Neural cell (in vitro differentiated cells): Measurements from ENCODE around the gene NR2E1.

Source experiments
- EP300 ChIP-seq: fragments of 450-650 bp; conservative IDR thresholded peaks from 2 replicates; pipeline ENCODE4 v1.6.1; 2014; ENCODE audit warnings: antibody characterized with exemption, mild to moderate bottlenecking, moderate library complexity; ENCODE audit not compliant: poor library complexity, severe bottlenecking
- EZH2 ChIP-seq: fragments of 200-600, 300-800 bp; shearing (Covaris generic), sonication (generic); IDR thresholded peaks from 2 replicates; pipeline ENCODE4 v1.6.1; 2014; ENCODE audit warnings: antibody characterized with exemption, low read length, borderline replicate concordance, mild to moderate bottlenecking; ENCODE audit not compliant: insufficient read depth, poor library complexity, severe bottlenecking
- POLR2AphosphoS5 ChIP-seq: IDR thresholded peaks from 2 replicates; pipeline ENCODE4 v1.6.1; 2012
- RAD21 ChIP-seq: fragments of 450-650 bp; conservative IDR thresholded peaks from 2 replicates; pipeline ENCODE4 v1.6.1; 2014; ENCODE audit warnings: antibody characterized with exemption, mild to moderate bottlenecking, moderate library complexity
- TF ChIP-seq, protein P1 (sequence below): fragments of 450-650 bp; IDR thresholded peaks from 2 replicates; pipeline ENCODE4 v1.5.1; 2014; ENCODE audit warnings: antibody characterized with exemption, mild to moderate bottlenecking, moderate library complexity; ENCODE audit not compliant: poor library complexity, severe bottlenecking
- TF ChIP-seq, protein P2 (sequence below): IDR thresholded peaks from 2 replicates; pipeline ENCODE4 v1.6.1; 2012; ENCODE audit warnings: borderline replicate concordance

DNA sequence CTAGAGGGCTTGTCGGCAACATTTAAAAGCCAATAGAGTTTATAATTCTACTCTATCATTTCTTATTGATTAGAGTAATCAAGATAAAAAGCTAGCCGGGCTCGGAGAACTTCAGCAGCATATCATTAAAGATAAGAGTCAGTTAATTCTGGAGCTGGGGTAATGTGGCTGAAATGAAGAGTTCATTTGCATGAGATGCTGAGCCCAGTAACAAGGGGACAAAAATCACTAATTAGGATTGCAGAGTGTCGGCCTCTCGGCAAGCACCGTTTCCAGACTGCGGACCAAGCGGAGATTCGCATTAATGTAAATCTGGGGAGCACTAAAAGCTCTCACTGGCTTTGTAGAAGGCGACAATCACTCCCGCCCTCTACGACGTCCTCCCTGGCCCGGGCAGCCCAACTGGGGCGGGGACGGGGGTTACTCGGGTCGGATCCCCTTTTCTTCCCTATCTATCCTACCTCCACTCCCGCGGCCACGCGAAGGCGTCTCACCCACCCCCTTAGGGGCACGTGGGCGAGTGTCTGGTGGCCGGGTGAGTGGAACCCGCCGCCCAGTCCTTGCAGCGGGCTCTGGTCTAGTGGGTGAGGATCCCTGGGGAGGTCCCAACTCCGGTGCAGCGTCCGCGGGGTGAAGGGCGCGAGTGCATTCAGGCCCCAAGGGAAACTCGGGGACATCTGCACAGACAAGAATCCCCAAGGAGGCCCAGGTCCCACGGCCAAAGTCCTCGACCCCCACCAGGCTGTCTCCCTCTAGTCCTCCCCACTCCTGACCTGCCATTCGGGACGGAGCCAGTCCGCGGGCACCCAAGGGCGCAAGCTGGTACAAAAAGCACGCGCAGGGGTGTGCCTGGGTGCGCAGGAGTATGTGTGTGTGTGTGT is 49.0 kb upstream of the NR2E1 start:
- no peak for TF ChIP-seq RAD21
- TF ChIP-seq, protein P1, sequence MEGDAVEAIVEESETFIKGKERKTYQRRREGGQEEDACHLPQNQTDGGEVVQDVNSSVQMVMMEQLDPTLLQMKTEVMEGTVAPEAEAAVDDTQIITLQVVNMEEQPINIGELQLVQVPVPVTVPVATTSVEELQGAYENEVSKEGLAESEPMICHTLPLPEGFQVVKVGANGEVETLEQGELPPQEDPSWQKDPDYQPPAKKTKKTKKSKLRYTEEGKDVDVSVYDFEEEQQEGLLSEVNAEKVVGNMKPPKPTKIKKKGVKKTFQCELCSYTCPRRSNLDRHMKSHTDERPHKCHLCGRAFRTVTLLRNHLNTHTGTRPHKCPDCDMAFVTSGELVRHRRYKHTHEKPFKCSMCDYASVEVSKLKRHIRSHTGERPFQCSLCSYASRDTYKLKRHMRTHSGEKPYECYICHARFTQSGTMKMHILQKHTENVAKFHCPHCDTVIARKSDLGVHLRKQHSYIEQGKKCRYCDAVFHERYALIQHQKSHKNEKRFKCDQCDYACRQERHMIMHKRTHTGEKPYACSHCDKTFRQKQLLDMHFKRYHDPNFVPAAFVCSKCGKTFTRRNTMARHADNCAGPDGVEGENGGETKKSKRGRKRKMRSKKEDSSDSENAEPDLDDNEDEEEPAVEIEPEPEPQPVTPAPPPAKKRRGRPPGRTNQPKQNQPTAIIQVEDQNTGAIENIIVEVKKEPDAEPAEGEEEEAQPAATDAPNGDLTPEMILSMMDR, result no peak
- TF ChIP-seq POLR2AphosphoS5, result no peak
- no peak for TF ChIP-seq EP300
- TF ChIP-seq EZH2, result no peak
- TF ChIP-seq, protein P2, sequence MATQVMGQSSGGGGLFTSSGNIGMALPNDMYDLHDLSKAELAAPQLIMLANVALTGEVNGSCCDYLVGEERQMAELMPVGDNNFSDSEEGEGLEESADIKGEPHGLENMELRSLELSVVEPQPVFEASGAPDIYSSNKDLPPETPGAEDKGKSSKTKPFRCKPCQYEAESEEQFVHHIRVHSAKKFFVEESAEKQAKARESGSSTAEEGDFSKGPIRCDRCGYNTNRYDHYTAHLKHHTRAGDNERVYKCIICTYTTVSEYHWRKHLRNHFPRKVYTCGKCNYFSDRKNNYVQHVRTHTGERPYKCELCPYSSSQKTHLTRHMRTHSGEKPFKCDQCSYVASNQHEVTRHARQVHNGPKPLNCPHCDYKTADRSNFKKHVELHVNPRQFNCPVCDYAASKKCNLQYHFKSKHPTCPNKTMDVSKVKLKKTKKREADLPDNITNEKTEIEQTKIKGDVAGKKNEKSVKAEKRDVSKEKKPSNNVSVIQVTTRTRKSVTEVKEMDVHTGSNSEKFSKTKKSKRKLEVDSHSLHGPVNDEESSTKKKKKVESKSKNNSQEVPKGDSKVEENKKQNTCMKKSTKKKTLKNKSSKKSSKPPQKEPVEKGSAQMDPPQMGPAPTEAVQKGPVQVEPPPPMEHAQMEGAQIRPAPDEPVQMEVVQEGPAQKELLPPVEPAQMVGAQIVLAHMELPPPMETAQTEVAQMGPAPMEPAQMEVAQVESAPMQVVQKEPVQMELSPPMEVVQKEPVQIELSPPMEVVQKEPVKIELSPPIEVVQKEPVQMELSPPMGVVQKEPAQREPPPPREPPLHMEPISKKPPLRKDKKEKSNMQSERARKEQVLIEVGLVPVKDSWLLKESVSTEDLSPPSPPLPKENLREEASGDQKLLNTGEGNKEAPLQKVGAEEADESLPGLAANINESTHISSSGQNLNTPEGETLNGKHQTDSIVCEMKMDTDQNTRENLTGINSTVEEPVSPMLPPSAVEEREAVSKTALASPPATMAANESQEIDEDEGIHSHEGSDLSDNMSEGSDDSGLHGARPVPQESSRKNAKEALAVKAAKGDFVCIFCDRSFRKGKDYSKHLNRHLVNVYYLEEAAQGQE, result no peak
